Loucy (cell line): ENCODE measurements around the gene GCKR.

ENCODE experiments used
- H2AFZ ChIP-seq: fragments of 200-600 bp; sonication (generic); 2 replicates; pipeline ENCODE4 v1.6.0; 2016; ENCODE audit warnings: antibody characterized with exemption, mild to moderate bottlenecking, low read length, moderate library complexity
- H3F3A ChIP-seq: fragments of 200-600 bp; 2 replicates; pipeline ENCODE4 v1.6.0; 2016; ENCODE audit warnings: antibody characterized with exemption, low read depth, mild to moderate bottlenecking
- H3K27me3 ChIP-seq: fragments of 200-600 bp; sonication (generic); 2 replicates; pipeline ENCODE4 v1.6.1; 2014; ENCODE audit warnings: low read length, mild to moderate bottlenecking; ENCODE audit not compliant: insufficient read depth, poor library complexity, severe bottlenecking
- H3K36me3 ChIP-seq: fragments of 200-600 bp; sonication (generic); 2 replicates; pipeline ENCODE4 v1.6.1; 2016; ENCODE audit warnings: low read length; ENCODE audit not compliant: insufficient read depth
- H3K4me1 ChIP-seq: fragments of 200-600 bp; sonication (generic); 2 replicates; pipeline ENCODE4 v1.5.1; 2014; ENCODE audit warnings: low read length, mild to moderate bottlenecking; ENCODE audit not compliant: insufficient read depth, poor library complexity, severe bottlenecking
- H3K4me2 ChIP-seq: fragments of 200-600 bp; sonication (generic); 2 replicates; pipeline ENCODE4 v1.6.0; 2014; ENCODE audit warnings: antibody characterized with exemption, low read length, low read depth, mild to moderate bottlenecking; ENCODE audit not compliant: poor library complexity, severe bottlenecking
- H3K4me3 ChIP-seq: fragments of 200-600 bp; sonication (generic); 2 replicates; pipeline ENCODE4 v1.5.1; 2014; ENCODE audit warnings: low read length, mild to moderate bottlenecking, mixed read lengths; ENCODE audit not compliant: poor library complexity, severe bottlenecking
- H3K79me2 ChIP-seq: fragments of 200-600 bp; sonication (generic); 2 replicates; pipeline ENCODE4 v1.6.1; 2014; ENCODE audit warnings: low read length; ENCODE audit not compliant: insufficient read depth
- H3K9ac ChIP-seq: fragments of 200-600 bp; sonication (generic); 2 replicates; pipeline ENCODE4 v1.6.0; 2014; ENCODE audit warnings: mild to moderate bottlenecking, low read depth, low read length, moderate library complexity; ENCODE audit not compliant: poor library complexity, severe bottlenecking
- H3K9me2 ChIP-seq: fragments of 200-600 bp; sonication (generic); replicated peaks from 2 replicates; pipeline ENCODE4 v1.6.1; 2016; ENCODE audit warnings: low read depth, low read length, mixed read lengths
- H3K9me3 ChIP-seq: fragments of 200-600 bp; sonication (generic); 2 replicates; pipeline ENCODE4 v1.6.1; 2014; ENCODE audit warnings: mild to moderate bottlenecking, antibody characterized with exemption, low read length, low read depth; ENCODE audit not compliant: insufficient read depth
- H4K20me1 ChIP-seq: fragments of 200-600 bp; sonication (generic); 2 replicates; pipeline ENCODE4 v1.6.0; 2014; ENCODE audit warnings: antibody characterized with exemption, low read length, mild to moderate bottlenecking; ENCODE audit not compliant: insufficient read depth, poor library complexity, severe bottlenecking
- EZH2phosphoT487 ChIP-seq: fragments of 200-600 bp; IDR thresholded peaks from 2 replicates; pipeline ENCODE4 v1.6.1; 2018; ENCODE audit warnings: antibody characterized with exemption, mild to moderate bottlenecking, moderate library complexity, borderline replicate concordance
- TF ChIP-seq, protein P1 (sequence below): fragments of 200-600 bp; sonication (generic); conservative IDR thresholded peaks from 2 replicates; pipeline ENCODE4 v1.5.1; 2014; ENCODE audit warnings: mild to moderate bottlenecking, antibody characterized with exemption, low read length

The GCKR gene

GRCh38 chr2:27453968-27454367 lies 42.7 kb upstream of the GCKR start:
- no peak overlapping the region for H3K4me3 ChIP-seq
- no peak overlapping the region for H3K4me2 ChIP-seq
- no peaks in the 10 kb centered on the region for H3F3A ChIP-seq
- no peak overlapping the region for H2AFZ ChIP-seq
- H3K4me1 ChIP-seq, result peaks cover 8% of the 10 kb centered on the region
- H3K9ac ChIP-seq, result no peak overlapping the region
- H3K9me3 ChIP-seq, result no peaks in the 10 kb centered on the region
- TF ChIP-seq, protein P1, sequence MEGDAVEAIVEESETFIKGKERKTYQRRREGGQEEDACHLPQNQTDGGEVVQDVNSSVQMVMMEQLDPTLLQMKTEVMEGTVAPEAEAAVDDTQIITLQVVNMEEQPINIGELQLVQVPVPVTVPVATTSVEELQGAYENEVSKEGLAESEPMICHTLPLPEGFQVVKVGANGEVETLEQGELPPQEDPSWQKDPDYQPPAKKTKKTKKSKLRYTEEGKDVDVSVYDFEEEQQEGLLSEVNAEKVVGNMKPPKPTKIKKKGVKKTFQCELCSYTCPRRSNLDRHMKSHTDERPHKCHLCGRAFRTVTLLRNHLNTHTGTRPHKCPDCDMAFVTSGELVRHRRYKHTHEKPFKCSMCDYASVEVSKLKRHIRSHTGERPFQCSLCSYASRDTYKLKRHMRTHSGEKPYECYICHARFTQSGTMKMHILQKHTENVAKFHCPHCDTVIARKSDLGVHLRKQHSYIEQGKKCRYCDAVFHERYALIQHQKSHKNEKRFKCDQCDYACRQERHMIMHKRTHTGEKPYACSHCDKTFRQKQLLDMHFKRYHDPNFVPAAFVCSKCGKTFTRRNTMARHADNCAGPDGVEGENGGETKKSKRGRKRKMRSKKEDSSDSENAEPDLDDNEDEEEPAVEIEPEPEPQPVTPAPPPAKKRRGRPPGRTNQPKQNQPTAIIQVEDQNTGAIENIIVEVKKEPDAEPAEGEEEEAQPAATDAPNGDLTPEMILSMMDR, result no peak
- TF ChIP-seq EZH2phosphoT487, result no peak
- no peaks in the 10 kb centered on the region for H4K20me1 ChIP-seq
- H3K79me2 ChIP-seq, result no peaks in the 10 kb centered on the region
- H3K9me2 ChIP-seq, result no peaks in the 10 kb centered on the region
- H3K36me3 ChIP-seq, result no peaks in the 10 kb centered on the region
- H3K27me3 ChIP-seq, result no peaks in the 10 kb centered on the region

DNA sequence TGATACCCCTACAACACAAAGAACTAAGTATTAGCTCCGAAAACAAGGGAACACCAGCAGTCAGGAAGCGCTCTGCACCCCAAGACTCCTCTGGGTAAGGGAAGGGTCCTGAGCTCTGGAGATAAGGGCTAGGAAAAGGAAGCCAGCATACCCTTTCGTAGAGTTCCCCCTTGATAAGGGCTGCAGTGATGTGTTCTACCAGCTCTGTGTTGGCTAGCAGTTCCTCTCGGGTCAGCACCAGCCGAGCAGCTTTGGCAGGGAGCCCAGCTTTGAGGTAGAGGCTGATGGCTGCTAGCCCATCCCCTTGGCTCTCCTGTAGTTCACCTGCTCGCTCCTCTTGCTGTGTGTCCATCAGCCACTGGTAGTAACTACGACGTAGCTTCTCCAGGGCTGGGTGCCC lies 35.5 kb upstream of the GCKR start:
- Histone ChIP-seq H3K36me3 (no peaks in the 10 kb centered on the region), H3K4me2 (no peak overlapping the region), H3K9me2 (no peaks in the 10 kb centered on the region), H3K4me1 (peaks cover 2% of the 10 kb centered on the region), H3K79me2 (no peaks in the 10 kb centered on the region), H3F3A (no peaks in the 10 kb centered on the region), H3K9me3 (no peaks in the 10 kb centered on the region), H2AFZ (no peak overlapping the region), H3K4me3 (no peak overlapping the region), H3K27me3 (no peaks in the 10 kb centered on the region), H4K20me1 (no peaks in the 10 kb centered on the region), H3K9ac (no peak overlapping the region)
- TF ChIP-seq, protein P1, result no peak

DNA sequence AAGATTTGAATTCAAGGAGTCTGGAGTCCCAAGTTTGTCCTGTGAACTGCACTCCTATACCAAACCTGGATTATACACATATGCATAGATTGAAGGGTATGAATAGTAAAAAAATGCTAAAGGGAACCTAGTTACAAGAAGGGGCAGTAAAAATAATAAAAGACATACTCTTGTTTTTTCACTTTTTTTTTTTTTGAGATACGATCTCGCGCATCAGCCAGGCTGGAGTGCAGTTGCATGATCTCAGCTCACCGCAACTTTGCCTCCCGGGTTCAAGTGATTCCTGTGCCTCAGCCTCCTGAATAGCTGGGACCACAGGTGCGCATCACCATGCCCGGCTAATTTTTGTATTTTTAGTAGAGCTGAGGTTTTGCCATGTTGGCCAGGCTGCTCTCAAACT lies 32.2 kb upstream of the GCKR start:
- Histone ChIP-seq H3K36me3 (no peaks in the 10 kb centered on the region), H3K4me2 (no peak overlapping the region), H3K4me1 (no peaks in the 10 kb centered on the region), H3F3A (no peaks in the 10 kb centered on the region), H3K9me2 (no peaks in the 10 kb centered on the region), H3K4me3 (no peak overlapping the region), H3K27me3 (no peaks in the 10 kb centered on the region), H2AFZ (no peak overlapping the region), H4K20me1 (no peaks in the 10 kb centered on the region), H3K79me2 (no peaks in the 10 kb centered on the region), H3K9ac (no peak overlapping the region), H3K9me3 (no peaks in the 10 kb centered on the region)
- TF ChIP-seq, protein P1, result no peak
- no peak for TF ChIP-seq EZH2phosphoT487
